D721Med (cell line): ENCODE measurements around the gene RASGEF1C.

Experiments
- DNase-seq: peaks from one replicate; pipeline ENCODE4 v3.0.0; 2011; ENCODE audit warnings: low spot score; ENCODE audit not compliant: insufficient read length
- FAIRE-seq: peaks from 2 replicates; lab custom pipeline; 2011; peaks lifted over from hg19 to GRCh38; lab: Jason Lieb, UNC
- TF ChIP-seq, protein P1 (sequence below): IDR thresholded peaks from 2 replicates; pipeline ENCODE4 v1.5.1; 2012; ENCODE audit warnings: mild to moderate bottlenecking, control low read depth; ENCODE audit not compliant: insufficient read depth; ENCODE audit errors: missing control alignments

RASGEF1C gene

DNA sequence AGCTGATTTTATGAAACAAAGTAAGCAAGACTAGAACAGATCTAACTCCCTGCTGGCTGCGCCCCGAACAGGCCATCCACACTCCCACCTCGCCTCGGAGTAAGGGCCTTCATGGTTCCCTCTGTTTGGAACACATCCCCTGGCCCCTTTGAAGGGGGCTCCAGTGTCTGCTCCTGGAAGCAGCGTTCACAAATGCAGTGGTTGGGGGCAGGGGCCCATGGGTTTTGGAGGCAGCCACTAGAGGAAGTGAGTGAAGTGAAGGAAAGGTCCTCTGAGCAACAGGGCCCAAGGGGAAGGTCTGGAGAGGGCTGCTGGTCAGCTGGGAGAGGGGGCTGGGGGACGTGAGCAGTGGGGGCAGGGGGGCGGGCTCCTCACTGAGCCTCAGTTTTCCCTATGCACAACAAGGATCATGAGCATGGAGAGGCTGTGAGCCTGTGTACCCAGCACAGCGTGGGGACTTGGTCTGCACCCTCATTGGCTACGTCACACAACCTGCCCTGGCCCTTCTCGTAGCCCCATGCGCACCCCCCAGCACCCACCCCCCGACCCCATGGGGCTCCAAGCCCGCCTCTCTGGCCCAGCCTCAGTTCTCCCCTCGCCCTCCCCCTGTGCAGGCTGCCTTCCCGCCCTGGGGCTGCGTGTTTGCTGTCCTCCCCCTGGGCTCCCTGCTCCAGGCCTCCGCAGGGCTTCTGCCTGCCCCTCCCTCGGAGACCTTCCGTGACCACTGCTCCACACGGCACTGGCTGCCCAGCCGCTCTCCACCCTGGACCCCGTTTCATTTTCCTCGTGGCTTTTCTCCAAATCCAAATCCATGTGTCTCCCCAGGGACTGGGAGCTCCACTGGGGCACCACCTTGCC, 39.5 kb downstream of the RASGEF1C start:
- TF ChIP-seq, protein P1, sequence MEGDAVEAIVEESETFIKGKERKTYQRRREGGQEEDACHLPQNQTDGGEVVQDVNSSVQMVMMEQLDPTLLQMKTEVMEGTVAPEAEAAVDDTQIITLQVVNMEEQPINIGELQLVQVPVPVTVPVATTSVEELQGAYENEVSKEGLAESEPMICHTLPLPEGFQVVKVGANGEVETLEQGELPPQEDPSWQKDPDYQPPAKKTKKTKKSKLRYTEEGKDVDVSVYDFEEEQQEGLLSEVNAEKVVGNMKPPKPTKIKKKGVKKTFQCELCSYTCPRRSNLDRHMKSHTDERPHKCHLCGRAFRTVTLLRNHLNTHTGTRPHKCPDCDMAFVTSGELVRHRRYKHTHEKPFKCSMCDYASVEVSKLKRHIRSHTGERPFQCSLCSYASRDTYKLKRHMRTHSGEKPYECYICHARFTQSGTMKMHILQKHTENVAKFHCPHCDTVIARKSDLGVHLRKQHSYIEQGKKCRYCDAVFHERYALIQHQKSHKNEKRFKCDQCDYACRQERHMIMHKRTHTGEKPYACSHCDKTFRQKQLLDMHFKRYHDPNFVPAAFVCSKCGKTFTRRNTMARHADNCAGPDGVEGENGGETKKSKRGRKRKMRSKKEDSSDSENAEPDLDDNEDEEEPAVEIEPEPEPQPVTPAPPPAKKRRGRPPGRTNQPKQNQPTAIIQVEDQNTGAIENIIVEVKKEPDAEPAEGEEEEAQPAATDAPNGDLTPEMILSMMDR, result no peak
- FAIRE-seq (no peak), DNase-seq (no peak)

DNA sequence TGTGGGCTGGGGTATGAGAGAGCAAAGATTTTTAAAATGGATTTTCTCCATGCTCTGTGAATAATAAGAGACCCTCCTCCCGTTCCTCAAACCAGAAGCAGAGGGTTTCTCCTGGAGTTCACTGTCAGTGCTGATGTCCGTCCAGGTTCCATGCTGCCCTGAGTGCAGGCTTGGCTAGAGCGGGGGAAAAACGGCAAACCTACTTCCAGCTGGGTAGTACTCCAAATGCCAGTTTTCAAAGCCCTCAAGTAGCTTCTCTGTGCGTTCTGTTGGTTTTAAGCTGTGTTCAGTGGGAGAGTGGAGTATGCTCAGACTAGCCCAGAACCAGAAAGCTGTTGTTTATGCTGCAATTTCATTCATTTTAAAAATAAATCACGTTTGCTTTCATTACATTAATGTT, 40.3 kb downstream of the RASGEF1C start:
- TF ChIP-seq, protein P1, result no peak
- FAIRE-seq (no peak), DNase-seq (no peak)

DNA sequence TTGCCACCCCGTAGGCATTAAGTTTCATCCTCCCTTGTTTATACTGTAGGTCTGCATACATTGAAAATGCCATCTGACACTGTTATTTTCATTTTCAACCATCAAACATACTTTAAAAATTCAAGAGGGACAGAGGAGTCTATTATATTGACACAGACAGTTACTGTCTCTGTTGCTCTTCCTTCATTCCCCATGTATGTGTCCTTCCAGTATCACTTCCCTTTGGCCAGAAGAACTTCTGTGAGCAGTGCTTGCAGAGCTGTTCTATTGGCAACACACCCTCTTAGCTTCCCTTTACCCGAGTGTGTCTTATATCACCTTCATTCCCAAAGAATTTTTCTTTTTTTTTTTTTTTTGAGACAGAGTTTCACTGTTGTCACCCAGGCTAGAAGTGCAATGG, 42.8 kb downstream of the RASGEF1C start:
- TF ChIP-seq, protein P1, result no peak
- FAIRE-seq, result no peak
- no peak for DNase-seq

DNA sequence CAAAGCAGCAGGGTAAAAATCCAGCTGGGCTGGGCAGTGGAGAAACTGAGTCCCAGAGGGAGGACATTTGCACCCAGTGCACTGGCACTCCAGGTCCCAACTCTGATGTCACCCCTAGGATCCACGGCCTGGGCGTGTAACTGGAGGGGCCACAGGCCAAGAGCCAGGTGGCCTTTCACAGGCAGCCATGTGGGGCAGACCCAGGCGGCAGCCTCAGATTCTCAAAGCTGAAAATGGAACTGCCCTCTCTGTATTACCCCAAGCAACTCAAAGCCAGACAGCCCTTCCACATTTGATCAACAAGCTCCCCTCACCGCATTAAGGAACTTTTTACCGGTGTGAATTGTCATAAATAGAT, 46.7 kb downstream of the RASGEF1C start:
- FAIRE-seq (no peak), DNase-seq (no peak)
- TF ChIP-seq, protein P1, result no peak

DNA sequence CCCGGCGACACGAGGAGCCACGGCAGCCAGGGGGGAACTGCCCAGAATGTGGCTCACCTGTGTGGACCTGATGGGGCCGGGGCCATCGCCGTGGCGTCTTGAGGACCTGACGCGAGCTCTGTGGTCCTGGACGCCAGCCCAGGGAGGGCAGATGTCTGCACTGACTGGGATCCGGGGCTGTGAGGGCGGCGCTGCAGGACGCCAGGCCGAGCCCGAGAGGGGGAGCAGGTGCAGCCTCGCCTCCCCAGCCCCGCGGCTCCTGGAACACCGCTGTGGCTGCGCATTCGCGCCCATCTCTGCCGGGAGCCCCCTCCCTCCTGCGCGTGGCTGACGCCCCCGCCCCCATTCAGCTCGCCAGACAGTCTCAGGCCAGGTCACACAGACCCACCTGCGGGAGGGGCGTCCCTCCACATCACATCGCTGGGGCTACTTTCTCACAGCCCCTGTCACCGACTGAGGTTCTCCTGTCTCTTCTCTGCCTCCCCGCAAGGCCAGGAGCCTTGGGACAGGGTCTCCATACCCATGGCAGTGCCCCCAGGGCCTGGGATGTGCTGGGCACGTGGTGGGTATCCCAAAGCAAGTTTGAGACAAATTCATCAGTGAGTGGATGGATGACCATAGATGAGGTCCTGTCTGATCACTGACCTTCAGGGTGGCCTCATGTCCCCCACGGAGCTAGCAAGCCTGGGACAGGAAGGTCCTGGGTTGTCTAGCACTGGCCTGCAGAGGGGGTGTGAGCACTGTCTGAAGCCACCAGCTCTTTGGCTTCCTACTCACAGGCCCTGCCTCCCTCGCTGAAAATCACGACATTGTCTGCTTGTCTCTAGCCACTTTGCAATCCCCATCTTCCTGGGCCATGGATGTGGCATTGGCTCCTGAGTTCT, 47.3 kb downstream of the RASGEF1C start:
- FAIRE-seq, result no peak
- no peak for DNase-seq
- TF ChIP-seq, protein P1, result no peak

DNA sequence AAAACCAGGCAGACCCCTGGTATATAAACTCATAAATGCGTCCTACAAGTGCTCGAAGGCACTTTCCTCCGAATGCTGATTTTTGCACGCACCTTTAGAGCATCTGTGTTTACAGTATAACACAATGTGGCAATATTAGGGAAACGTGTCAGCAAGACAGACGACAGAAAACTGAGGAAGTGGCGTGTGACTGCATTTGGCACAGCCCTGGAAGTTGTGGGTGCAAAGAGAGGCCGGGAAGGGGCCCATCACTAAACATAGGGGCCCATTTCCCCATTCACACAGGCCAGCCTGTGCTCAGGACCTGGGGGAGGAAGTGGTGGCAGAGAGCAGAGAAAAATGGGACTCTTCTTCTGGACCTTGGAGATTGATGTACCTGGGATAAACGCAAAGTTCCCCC, 48.2 kb downstream of the RASGEF1C start:
- TF ChIP-seq, protein P1, result no peak
- DNase-seq (no peak), FAIRE-seq (no peak)
